ENCODE measurements around the gene COG4. TPM values are rescaled to one million over a fixed set of nuclear protein-coding genes. Genes with fewer than 3 reads are reported as not detected.

The COG4 gene
- total RNA-seq, 1 donor from 2014 or later: 70.8 TPM

DNA sequence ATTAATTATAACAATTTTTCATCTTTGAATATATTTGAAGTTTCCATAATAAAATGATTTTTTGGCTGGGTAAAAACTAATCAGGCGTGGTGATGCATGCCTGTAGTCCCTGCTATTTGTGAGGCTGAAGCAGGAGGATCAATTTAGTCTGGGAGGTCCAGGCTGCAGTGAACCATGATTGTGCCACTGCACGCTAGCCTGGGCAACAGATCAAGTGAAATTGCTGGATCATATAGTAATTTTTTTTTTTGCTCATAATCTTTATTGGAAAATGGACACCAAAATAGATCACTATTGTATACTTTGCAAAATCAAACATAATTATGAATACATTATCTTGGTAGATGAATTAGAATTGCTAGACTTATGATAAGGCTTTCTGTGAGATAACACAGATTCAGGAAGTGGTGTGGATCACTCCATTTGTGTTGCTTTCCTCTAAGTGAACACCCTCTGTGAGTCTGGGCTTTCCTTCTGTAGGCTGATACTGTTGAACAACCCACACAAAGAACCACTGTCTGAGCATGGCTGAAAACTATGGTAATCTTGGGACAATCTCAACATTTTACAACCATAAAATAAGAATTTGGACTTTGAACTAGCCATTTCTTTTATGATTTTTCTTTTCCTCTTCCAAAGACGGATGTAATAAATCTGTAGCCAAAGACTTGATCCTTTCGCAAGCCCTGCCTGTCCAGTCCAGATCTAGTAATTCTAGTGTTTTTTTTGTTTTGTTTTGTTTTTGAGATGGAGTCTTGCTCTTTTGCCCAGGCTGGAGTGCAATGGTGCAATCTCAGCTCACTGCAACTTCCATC lies 78.9 kb downstream of the COG4 start:
- peaks cover 4% of the 10 kb centered on the region for H3K9me3 Mint-ChIP-seq (ENCODE audit: unreplicated experiment)
- H3K36me3 Mint-ChIP-seq (ENCODE audit: unreplicated experiment): no peaks in the 10 kb centered on the region
- DNase-seq: no peak
- TF ChIP-seq, protein P1, sequence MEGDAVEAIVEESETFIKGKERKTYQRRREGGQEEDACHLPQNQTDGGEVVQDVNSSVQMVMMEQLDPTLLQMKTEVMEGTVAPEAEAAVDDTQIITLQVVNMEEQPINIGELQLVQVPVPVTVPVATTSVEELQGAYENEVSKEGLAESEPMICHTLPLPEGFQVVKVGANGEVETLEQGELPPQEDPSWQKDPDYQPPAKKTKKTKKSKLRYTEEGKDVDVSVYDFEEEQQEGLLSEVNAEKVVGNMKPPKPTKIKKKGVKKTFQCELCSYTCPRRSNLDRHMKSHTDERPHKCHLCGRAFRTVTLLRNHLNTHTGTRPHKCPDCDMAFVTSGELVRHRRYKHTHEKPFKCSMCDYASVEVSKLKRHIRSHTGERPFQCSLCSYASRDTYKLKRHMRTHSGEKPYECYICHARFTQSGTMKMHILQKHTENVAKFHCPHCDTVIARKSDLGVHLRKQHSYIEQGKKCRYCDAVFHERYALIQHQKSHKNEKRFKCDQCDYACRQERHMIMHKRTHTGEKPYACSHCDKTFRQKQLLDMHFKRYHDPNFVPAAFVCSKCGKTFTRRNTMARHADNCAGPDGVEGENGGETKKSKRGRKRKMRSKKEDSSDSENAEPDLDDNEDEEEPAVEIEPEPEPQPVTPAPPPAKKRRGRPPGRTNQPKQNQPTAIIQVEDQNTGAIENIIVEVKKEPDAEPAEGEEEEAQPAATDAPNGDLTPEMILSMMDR (IDR thresholded peaks at IDR 0.05; ENCODE audit: partially characterized antibody, unreplicated experiment): no peak
- no peak overlapping the region for H3K27ac Mint-ChIP-seq (ENCODE audit: unreplicated experiment)
- H3K27me3 Mint-ChIP-seq (ENCODE audit: unreplicated experiment): peaks cover 2% of the 10 kb centered on the region
- no peak overlapping the region for H3K4me3 Mint-ChIP-seq (ENCODE audit: unreplicated experiment)
- H3K4me1 Mint-ChIP-seq (ENCODE audit: low read depth, unreplicated experiment): peaks cover 7% of the 10 kb centered on the region

DNA sequence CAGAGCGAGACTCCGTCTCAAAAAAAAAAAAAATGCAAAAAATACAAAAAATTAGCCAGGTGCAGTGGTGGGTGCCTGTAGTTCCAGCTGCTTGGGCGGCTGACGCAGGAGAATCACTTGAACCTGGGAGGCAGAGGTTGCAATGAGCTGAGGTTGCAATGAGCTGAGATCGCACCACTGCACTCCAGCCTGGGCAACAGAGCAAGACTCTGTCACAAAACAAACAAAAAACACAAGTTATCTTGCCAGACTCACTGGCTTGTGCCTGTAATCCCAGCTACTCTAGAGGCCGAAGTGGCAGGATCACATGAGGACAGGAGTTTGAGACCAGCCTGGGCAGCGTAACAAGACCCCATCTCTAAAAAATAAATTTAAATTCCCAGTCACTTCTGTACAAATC lies 81.0 kb downstream of the COG4 start:
- no peak for DNase-seq
- TF ChIP-seq, protein P1 (IDR thresholded peaks at IDR 0.05; ENCODE audit: partially characterized antibody, unreplicated experiment): no peak
- Mint-ChIP-seq H3K27ac (ENCODE audit: unreplicated experiment) (no peak overlapping the region), H3K4me3 (ENCODE audit: unreplicated experiment) (no peak overlapping the region), H3K36me3 (ENCODE audit: unreplicated experiment) (peaks cover 3% of the 10 kb centered on the region), H3K4me1 (ENCODE audit: low read depth, unreplicated experiment) (peaks cover 10% of the 10 kb centered on the region), H3K27me3 (ENCODE audit: unreplicated experiment) (peaks cover 10% of the 10 kb centered on the region), H3K9me3 (ENCODE audit: unreplicated experiment) (peaks cover 12% of the 10 kb centered on the region)

- DNase-seq: no peak
- Mint-ChIP-seq H3K4me3 (ENCODE audit: unreplicated experiment) (no peak overlapping the region), H3K9me3 (ENCODE audit: unreplicated experiment) (peaks cover 14% of the 10 kb centered on the region), H3K4me1 (ENCODE audit: low read depth, unreplicated experiment) (peaks cover 16% of the 10 kb centered on the region), H3K36me3 (ENCODE audit: unreplicated experiment) (peaks cover 3% of the 10 kb centered on the region), H3K27me3 (ENCODE audit: unreplicated experiment) (peaks cover 14% of the 10 kb centered on the region), H3K27ac (ENCODE audit: unreplicated experiment) (no peak overlapping the region)
- TF ChIP-seq, protein P1 (IDR thresholded peaks at IDR 0.05; ENCODE audit: partially characterized antibody, unreplicated experiment): no peak
Measured at GRCh38 chr16:70441406-70441990, 81.9 kb downstream of the COG4 start.

GRCh38 chr16:70440009-70440692 lies 83.2 kb downstream of the COG4 start:
- peak overlapping the region; percentile 87 for H3K27ac Mint-ChIP-seq (ENCODE audit: unreplicated experiment)
- H3K36me3 Mint-ChIP-seq (ENCODE audit: unreplicated experiment): peaks cover 3% of the 10 kb centered on the region
- H3K9me3 Mint-ChIP-seq (ENCODE audit: unreplicated experiment): peaks cover 14% of the 10 kb centered on the region
- no peak for DNase-seq
- H3K4me1 Mint-ChIP-seq (ENCODE audit: low read depth, unreplicated experiment): peaks cover 19% of the 10 kb centered on the region
- H3K27me3 Mint-ChIP-seq (ENCODE audit: unreplicated experiment): peaks cover 14% of the 10 kb centered on the region
- H3K4me3 Mint-ChIP-seq (ENCODE audit: unreplicated experiment): peak overlapping the region; percentile 83
- TF ChIP-seq, protein P1 (IDR thresholded peaks at IDR 0.05; ENCODE audit: partially characterized antibody, unreplicated experiment): no peak

Measured in glutamatergic neuron (in vitro differentiated cells).